Measurements from ENCODE around the gene ATG10. TPM values are rescaled to one million over a fixed set of nuclear protein-coding genes. Genes with fewer than 3 reads are reported as not detected.

ATG10 gene
- total RNA-seq, 1 experiment from 2014 or later = 12.2 TPM

GRCh38 chr5:82142928-82143577, 171.2 kb downstream of the ATG10 start:
- peaks cover 12% of the 10 kb centered on the region for H3K9me3 Mint-ChIP-seq
- peak; percentile 75; the same call in 1 of the 2 replicates for TF ChIP-seq PRDM15 (CRISPR knock-in tag; IDR thresholded peaks at IDR 0.05)
- TF ChIP-seq GRHL2 (CRISPR knock-in tag; IDR thresholded peaks at IDR 0.05; ENCODE audit: insufficient replicate concordance, severe bottlenecking) = no peak
- ChIA-PET CTCF (no interaction called here), POLR2A (interaction anchor here (0.6 kb wide), 1 partner anchor 351 kb away, joined by 3 read pairs; no protein-coding TSS in a partner anchor)
- no peak for ATAC-seq
- no peaks in the 10 kb centered on the region for H3K27me3 Mint-ChIP-seq (ENCODE audit: low read depth)
- no peaks in the 10 kb centered on the region for H3K4me1 Mint-ChIP-seq
- peak overlapping the region; percentile 61 for H3K27ac Mint-ChIP-seq
- H3K36me3 Mint-ChIP-seq = peaks cover 8% of the 10 kb centered on the region
- H3K4me3 Mint-ChIP-seq = no peak overlapping the region
- no peak for DNase-seq (ENCODE audit: low spot score)

- H3K27ac Mint-ChIP-seq = no peak overlapping the region
Observed at GRCh38 chr5:82147860-82148573, 176.2 kb downstream of the ATG10 start.

More at GRCh38 chr5:82147860-82148573, 176.2 kb downstream of the ATG10 start:
- POLR2A ChIA-PET = no interaction called here
- no peak overlapping the region for H3K4me3 Mint-ChIP-seq
- CTCF ChIA-PET = no interaction called here
- no peaks in the 10 kb centered on the region for H3K36me3 Mint-ChIP-seq
- ATAC-seq = no peak
- no peak for DNase-seq (ENCODE audit: low spot score)
- H3K4me1 Mint-ChIP-seq = peaks cover 22% of the 10 kb centered on the region
- no peak for TF ChIP-seq FOXK1 (CRISPR knock-in tag; IDR thresholded peaks at IDR 0.05)
- TF ChIP-seq MYBL2 (CRISPR knock-in tag; IDR thresholded peaks at IDR 0.05) = no peak
- TF ChIP-seq USF1 (CRISPR knock-in tag; IDR thresholded peaks at IDR 0.05) = no peak
- TF ChIP-seq ZNF671 (CRISPR knock-in tag; IDR thresholded peaks at IDR 0.05) = no peak
- TF ChIP-seq PREB (CRISPR knock-in tag; IDR thresholded peaks at IDR 0.05; ENCODE audit: borderline replicate concordance) = no peak
- no peak for TF ChIP-seq CBFB (CRISPR knock-in tag; IDR thresholded peaks at IDR 0.05; ENCODE audit: low read depth)
- no peak for TF ChIP-seq ZBTB43 (CRISPR knock-in tag; IDR thresholded peaks at IDR 0.05)
- TF ChIP-seq E2F1 (CRISPR knock-in tag; IDR thresholded peaks at IDR 0.05) = no peak
- TF ChIP-seq ZNF219 (CRISPR knock-in tag; IDR thresholded peaks at IDR 0.05; ENCODE audit: borderline replicate concordance) = no peak
- TF ChIP-seq EMX1 (CRISPR knock-in tag; IDR thresholded peaks at IDR 0.05) = no peak
- no peak for TF ChIP-seq PRRX2 (CRISPR knock-in tag; IDR thresholded peaks at IDR 0.05)
- no peak for TF ChIP-seq ZNF263 (CRISPR knock-in tag; IDR thresholded peaks at IDR 0.05; ENCODE audit: low read depth)
- no peak for TF ChIP-seq IRF2 (CRISPR knock-in tag; IDR thresholded peaks at IDR 0.05; ENCODE audit: borderline replicate concordance, low read depth)
- TF ChIP-seq ZNF121 (CRISPR knock-in tag; IDR thresholded peaks at IDR 0.05) = no peak
- no peaks in the 10 kb centered on the region for H3K27me3 Mint-ChIP-seq (ENCODE audit: low read depth)
- no peaks in the 10 kb centered on the region for H3K9me3 Mint-ChIP-seq

All from WTC11 (cell line).